ENCODE results near the gene DHCR7.

DHCR7 gene

GRCh38 chr11:71458146-71459070 lies 10.2 kb upstream of the DHCR7 start:
- no peak for DNase-seq (ENCODE audit: low read depth in 2 of 2)

GRCh38 chr11:71456831-71457230 lies 8.6 kb upstream of the DHCR7 start:
- DNase-seq (ENCODE audit: low read depth in 2 of 2): no peak

GRCh38 chr11:71456294-71456693 lies 8.1 kb upstream of the DHCR7 start:
- DNase-seq (ENCODE audit: low read depth in 2 of 2): no peak

- DNase-seq (ENCODE audit: low read depth in 2 of 2): no peak
These were observed 6.4 kb upstream of the DHCR7 start for GRCh38 chr11:71454470-71455113.

GRCh38 chr11:71453918-71454304 lies 5.7 kb upstream of the DHCR7 start:
- DNase-seq (ENCODE audit: low read depth in 2 of 2): no peak

- peak; percentile 86 to 91 for DNase-seq (ENCODE audit: low read depth in 2 of 2)
These were observed 5.1 kb upstream of the DHCR7 start, which contains the start of gene NADSYN1 for GRCh38 chr11:71453037-71453917. Gene NADSYN1 (plus strand): TSS chr11:71453203. CDS start chr11:71453297, 94 bp downstream.

GRCh38 chr11:71452199-71453036 lies 4.2 kb upstream of the DHCR7 start:
- DNase-seq (ENCODE audit: low read depth in 2 of 2): peak in 1 of 2 donors; percentile 17

GRCh38 chr11:71451596-71452198 lies 3.5 kb upstream of the DHCR7 start:
- DNase-seq (ENCODE audit: low read depth in 2 of 2): no peak

- no peak for DNase-seq (ENCODE audit: low read depth in 2 of 2)
These were observed 2.7 kb upstream of the DHCR7 start for GRCh38 chr11:71450939-71451338.

- no peak for DNase-seq (ENCODE audit: low read depth in 2 of 2)
These were observed 2.3 kb upstream of the DHCR7 start for GRCh38 chr11:71450507-71450906.

- DNase-seq (ENCODE audit: low read depth in 2 of 2): no peak
These were observed 1.4 kb upstream of the DHCR7 start for GRCh38 chr11:71449596-71449995.

- DNase-seq (ENCODE audit: low read depth in 2 of 2): peak in 1 of 2 donors; percentile 19
These were observed 369 bp downstream of the DHCR7 start for GRCh38 chr11:71447791-71448256.

GRCh38 chr11:71446942-71447688 lies 1.1 kb downstream of the DHCR7 start:
- no peak for DNase-seq (ENCODE audit: low read depth in 2 of 2)

- no peak for DNase-seq (ENCODE audit: low read depth in 2 of 2)
These were observed 2.0 kb downstream of the DHCR7 start for GRCh38 chr11:71446150-71446549.

- DNase-seq (ENCODE audit: low read depth in 2 of 2): no peak
These were observed 3.4 kb downstream of the DHCR7 start for GRCh38 chr11:71444811-71445210.

- no peak for DNase-seq (ENCODE audit: low read depth in 2 of 2)
These were observed 4.3 kb downstream of the DHCR7 start for GRCh38 chr11:71443736-71444445.

- no peak for DNase-seq (ENCODE audit: low read depth in 2 of 2)
These were observed 5.3 kb downstream of the DHCR7 start for GRCh38 chr11:71442880-71443279.

- no peak for DNase-seq (ENCODE audit: low read depth in 2 of 2)
These were observed 6.1 kb downstream of the DHCR7 start for GRCh38 chr11:71442123-71442522.

- no peak for DNase-seq (ENCODE audit: low read depth in 2 of 2)
These were observed 6.9 kb downstream of the DHCR7 start for GRCh38 chr11:71441251-71441650.
